ENCODE results near the gene ZNF605.

GRCh38 chr12:132873724-132874123 is 82.4 kb downstream of the ZNF605 start:
- TF ChIP-seq CTCF (IDR thresholded peaks at IDR 0.05) (no peak), POLR2A (IDR thresholded peaks at IDR 0.05) (no peak)
